Upper lobe of left lung (tissue), 4 donors: ENCODE results near the gene EXOC3.

Experiments used
- CTCF ChIP-seq, 6 experiments: fragments of 450-650 bp in 4 of 6; fragments of 200-600 bp in 2 of 6; sonication (generic) in 2 of 6; IDR thresholded peaks; one replicate each; pipeline ENCODE4 v1.5.1; 2016 to 2019; ENCODE audit warnings: antibody characterized with exemption in 6 of 6
- EP300 ChIP-seq, 4 donors: sonication (generic); formaldehyde crosslinking; IDR thresholded peaks; one replicate each; pipeline ENCODE4 v1.5.1; 2017; ENCODE audit warnings: antibody characterized with exemption in 4 of 4, control low read depth in 2 of 4
- POLR2A ChIP-seq, 4 donors: fragments of 450-650 bp; IDR thresholded peaks; one replicate each; pipeline ENCODE4 v1.5.1; 2016 to 2017; ENCODE audit warnings: antibody characterized with exemption in 4 of 4, mild to moderate bottlenecking in 2 of 4
- POLR2AphosphoS5 ChIP-seq, 2 donors: sonication (generic); formaldehyde crosslinking; IDR thresholded peaks; one replicate each; pipeline ENCODE4 v1.5.1; 2017; ENCODE audit warnings: antibody characterized with exemption in 2 of 2

DNA sequence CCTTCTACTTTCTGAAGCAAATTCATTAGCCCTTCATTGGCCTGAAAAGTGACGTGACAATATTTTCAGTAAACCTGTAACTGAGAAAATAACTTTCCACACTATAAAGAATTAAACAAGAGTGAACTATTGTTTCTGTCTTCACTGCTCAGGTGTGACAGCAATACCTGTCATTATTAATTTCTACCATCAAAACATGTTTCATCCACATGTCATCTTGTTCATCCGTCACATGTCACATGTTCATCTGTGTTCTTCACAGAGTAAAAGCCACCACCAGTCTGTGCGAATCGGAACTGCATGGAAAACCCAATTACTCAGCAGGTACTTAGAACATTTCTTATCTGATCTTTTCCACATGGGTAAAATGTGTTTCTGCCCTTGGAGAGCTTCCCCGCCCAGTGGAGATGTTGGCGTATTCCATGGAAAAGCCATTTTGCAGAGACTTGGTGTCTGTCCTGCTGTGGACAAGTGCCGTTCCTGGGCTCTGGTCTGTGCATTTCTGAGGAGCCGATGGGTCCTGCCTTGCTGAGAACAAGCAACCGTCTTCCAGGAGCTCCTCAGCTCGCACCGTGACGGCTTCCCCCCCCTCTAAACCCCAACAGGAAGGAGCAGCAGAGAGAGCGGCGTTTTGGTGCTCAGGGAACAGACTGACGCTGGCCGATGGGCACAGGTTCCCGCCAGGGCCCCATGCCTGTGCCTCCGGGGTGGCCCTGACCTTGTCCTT, 10.6 kb upstream of the EXOC3 start:
- TF ChIP-seq CTCF (IDR thresholded peaks at IDR 0.05) = no peak
- TF ChIP-seq POLR2A (IDR thresholded peaks at IDR 0.05) = no peak
- TF ChIP-seq EP300 (IDR thresholded peaks at IDR 0.05) = no peak
- TF ChIP-seq POLR2AphosphoS5 (IDR thresholded peaks at IDR 0.05) = no peak
